Panc1 (cell line): ENCODE measurements around the gene JPT2. TPM values are rescaled to one million over a fixed set of nuclear protein-coding genes. Genes with fewer than 3 reads are reported as not detected.

Experiments used
- ATAC-seq: fragments of 200-7000 bp; cut with Tn5 transposase; 2 replicates; pipeline ENCODE4 v1.9.1; 2020; ENCODE audit warnings: mild to moderate bottlenecking, moderate library complexity
- BruUV-seq: library from RNA; stranded (reverse); fragments of 400-500 nt; replicated peaks from 2 replicates; lab custom pipeline; 2021; lab: Mats Ljungman, UMichigan
- CTCF ChIA-PET: fragments of 300-600 bp; sonication (Branson Sonifier 250); formaldehyde crosslinking; loops from one replicate; lab custom pipeline; 2022; ENCODE audit warnings: antibody characterized with exemption; lab: Charles Lee
- POLR2A ChIA-PET: fragments of 300-600 bp; sonication (Branson Sonifier 250); formaldehyde crosslinking; loops from one replicate; lab custom pipeline; 2022; ENCODE audit warnings: antibody characterized with exemption; lab: Charles Lee
- DNase-seq: peaks from one replicate; pipeline ENCODE4 v3.0.0-alpha.2; 2010; ENCODE audit warnings: low read depth, low spot score
- H3K27ac ChIP-seq: 2 replicates; pipeline ENCODE4 v1.5.1; 2011; ENCODE audit warnings: mild to moderate bottlenecking, low read length, inconsistent platforms
- H3K27me3 ChIP-seq: fragments of 200-500 bp; sonication (Bioruptor generic); 2 replicates; pipeline ENCODE4 v1.6.0; 2014; ENCODE audit warnings: low read length, inconsistent platforms; ENCODE audit not compliant: control insufficient read depth, insufficient read depth
- H3K36me3 ChIP-seq: fragments of 200-500 bp; sonication (Bioruptor generic); 2 replicates; pipeline ENCODE4 v1.5.1; 2014; ENCODE audit warnings: inconsistent platforms, mild to moderate bottlenecking, low read length, moderate library complexity; ENCODE audit not compliant: control insufficient read depth, insufficient read depth
- H3K4me1 ChIP-seq: 2 replicates; pipeline ENCODE4 v1.5.1; 2011; ENCODE audit warnings: inconsistent platforms, mild to moderate bottlenecking, low read length, moderate library complexity; ENCODE audit not compliant: control insufficient read depth, insufficient read depth
- H3K4me3 ChIP-seq, 2 experiments: 2 replicates each; pipeline ENCODE4 v1.5.1; 2011 to 2012; ENCODE audit warnings: low read depth in 2 of 2, low read length in 2 of 2, mild to moderate bottlenecking in 2 of 2, inconsistent platforms in 1 of 2, moderate library complexity in 1 of 2
- H3K9me3 ChIP-seq: fragments of 200-500 bp; sonication (Bioruptor generic); 2 replicates; pipeline ENCODE4 v1.5.1; 2014; ENCODE audit warnings: low read depth, mild to moderate bottlenecking, inconsistent platforms, low read length, moderate library complexity; ENCODE audit not compliant: control insufficient read depth, insufficient read depth
- POLR2AphosphoS5 ChIP-seq: IDR thresholded peaks from 2 replicates; pipeline ENCODE4 v1.6.1; 2012; ENCODE audit warnings: mild to moderate bottlenecking, low read depth, low read length, moderate library complexity
- TCF7L2 ChIP-seq: IDR thresholded peaks from 2 replicates; pipeline ENCODE4 v1.6.1; 2011; ENCODE audit warnings: mild to moderate bottlenecking, low read depth, low read length, inconsistent platforms
- in situ Hi-C: cut with HindIII; loops from 2 replicates; pipeline ENCODE4 v1.10.0; 2016; ENCODE audit warnings: low sequenced_read_pairs, low pct_unique_long_range_greater_than_20kb
- intact Hi-C: fragments of 100-400 bp; cut with micrococcal nuclease; formaldehyde crosslinking; loops from one replicate; pipeline ENCODE4 v1.10.0; 2022; ENCODE audit not compliant: unreplicated experiment
- total RNA-seq: library from RNA; stranded (reverse); gene quantifications from one replicate; pipeline ENCODE4 v1.2.1, GENCODE V29; 2021; ENCODE audit not compliant: unreplicated experiment
- TF ChIP-seq, protein P1 (sequence below), 2 experiments: IDR thresholded peaks; 2 replicates each; pipeline ENCODE4 v1.6.1; 2011 to 2012; ENCODE audit warnings: low read depth in 2 of 2, control low read depth in 1 of 2, low read length in 1 of 2, mild to moderate bottlenecking in 1 of 2, moderate library complexity in 1 of 2; ENCODE audit not compliant: insufficient read depth in 1 of 2
- TF ChIP-seq, protein P2 (sequence below): fragments of 450-650 bp; IDR thresholded peaks from 2 replicates; pipeline ENCODE4 v1.5.1; 2017; ENCODE audit warnings: mild to moderate bottlenecking

Gene JPT2
- total RNA-seq, 1 experiment from 2014 or later: 200 TPM

DNA sequence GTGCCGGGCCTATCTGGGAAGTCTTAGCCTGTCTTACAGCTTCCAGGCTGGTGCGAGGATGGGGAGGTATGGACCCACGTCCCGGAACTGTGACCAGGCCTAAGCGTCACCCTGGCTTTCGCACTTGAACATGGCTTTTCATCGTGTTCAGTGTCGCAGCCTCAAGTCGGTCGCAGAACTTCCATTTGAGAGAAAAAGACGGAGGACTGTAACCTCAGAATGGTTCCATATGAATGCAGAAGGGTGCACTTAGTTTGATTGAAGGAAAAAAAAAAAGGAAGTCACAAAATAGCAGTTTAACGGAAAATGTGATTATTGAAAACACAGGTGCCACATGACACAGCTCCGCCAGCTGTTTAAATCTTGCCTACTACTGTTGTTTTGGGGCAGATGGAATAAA is 30.2 kb upstream of the JPT2 start:
- CTCF ChIA-PET: interaction anchor here (0.6 kb wide), 1 partner anchor 294 kb away, joined by 3 read pairs; no protein-coding TSS in a partner anchor
- no peaks in the 10 kb centered on the region for H3K27me3 ChIP-seq
- in situ Hi-C loops: no loop called here
- H3K27ac ChIP-seq: no peak overlapping the region
- DNase-seq (no peak), ATAC-seq (no peak)
- no peaks in the 10 kb centered on the region for H3K9me3 ChIP-seq
- BruUV-seq: no TSS peak
- H3K4me3 ChIP-seq: no peak overlapping the region
- H3K4me1 ChIP-seq: 0 out of 2 replicates have a peak, but pooled peaks cover 5% of the 10 kb centered on the region
- H3K36me3 ChIP-seq: peaks cover 4% of the 10 kb centered on the region; the same call in 1 of the 2 replicates
- POLR2A ChIA-PET: no interaction called here
- intact Hi-C loops: no loop called here
- TF ChIP-seq TCF7L2: no peak
- no peak for TF ChIP-seq POLR2AphosphoS5
- TF ChIP-seq, protein P1, sequence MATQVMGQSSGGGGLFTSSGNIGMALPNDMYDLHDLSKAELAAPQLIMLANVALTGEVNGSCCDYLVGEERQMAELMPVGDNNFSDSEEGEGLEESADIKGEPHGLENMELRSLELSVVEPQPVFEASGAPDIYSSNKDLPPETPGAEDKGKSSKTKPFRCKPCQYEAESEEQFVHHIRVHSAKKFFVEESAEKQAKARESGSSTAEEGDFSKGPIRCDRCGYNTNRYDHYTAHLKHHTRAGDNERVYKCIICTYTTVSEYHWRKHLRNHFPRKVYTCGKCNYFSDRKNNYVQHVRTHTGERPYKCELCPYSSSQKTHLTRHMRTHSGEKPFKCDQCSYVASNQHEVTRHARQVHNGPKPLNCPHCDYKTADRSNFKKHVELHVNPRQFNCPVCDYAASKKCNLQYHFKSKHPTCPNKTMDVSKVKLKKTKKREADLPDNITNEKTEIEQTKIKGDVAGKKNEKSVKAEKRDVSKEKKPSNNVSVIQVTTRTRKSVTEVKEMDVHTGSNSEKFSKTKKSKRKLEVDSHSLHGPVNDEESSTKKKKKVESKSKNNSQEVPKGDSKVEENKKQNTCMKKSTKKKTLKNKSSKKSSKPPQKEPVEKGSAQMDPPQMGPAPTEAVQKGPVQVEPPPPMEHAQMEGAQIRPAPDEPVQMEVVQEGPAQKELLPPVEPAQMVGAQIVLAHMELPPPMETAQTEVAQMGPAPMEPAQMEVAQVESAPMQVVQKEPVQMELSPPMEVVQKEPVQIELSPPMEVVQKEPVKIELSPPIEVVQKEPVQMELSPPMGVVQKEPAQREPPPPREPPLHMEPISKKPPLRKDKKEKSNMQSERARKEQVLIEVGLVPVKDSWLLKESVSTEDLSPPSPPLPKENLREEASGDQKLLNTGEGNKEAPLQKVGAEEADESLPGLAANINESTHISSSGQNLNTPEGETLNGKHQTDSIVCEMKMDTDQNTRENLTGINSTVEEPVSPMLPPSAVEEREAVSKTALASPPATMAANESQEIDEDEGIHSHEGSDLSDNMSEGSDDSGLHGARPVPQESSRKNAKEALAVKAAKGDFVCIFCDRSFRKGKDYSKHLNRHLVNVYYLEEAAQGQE (IDR thresholded peaks at IDR 0.05; ENCODE audit: insufficient read depth in 1 of 2, low read depth in 2 of 2, low read length in 1 of 2): no peak
- TF ChIP-seq, protein P2, sequence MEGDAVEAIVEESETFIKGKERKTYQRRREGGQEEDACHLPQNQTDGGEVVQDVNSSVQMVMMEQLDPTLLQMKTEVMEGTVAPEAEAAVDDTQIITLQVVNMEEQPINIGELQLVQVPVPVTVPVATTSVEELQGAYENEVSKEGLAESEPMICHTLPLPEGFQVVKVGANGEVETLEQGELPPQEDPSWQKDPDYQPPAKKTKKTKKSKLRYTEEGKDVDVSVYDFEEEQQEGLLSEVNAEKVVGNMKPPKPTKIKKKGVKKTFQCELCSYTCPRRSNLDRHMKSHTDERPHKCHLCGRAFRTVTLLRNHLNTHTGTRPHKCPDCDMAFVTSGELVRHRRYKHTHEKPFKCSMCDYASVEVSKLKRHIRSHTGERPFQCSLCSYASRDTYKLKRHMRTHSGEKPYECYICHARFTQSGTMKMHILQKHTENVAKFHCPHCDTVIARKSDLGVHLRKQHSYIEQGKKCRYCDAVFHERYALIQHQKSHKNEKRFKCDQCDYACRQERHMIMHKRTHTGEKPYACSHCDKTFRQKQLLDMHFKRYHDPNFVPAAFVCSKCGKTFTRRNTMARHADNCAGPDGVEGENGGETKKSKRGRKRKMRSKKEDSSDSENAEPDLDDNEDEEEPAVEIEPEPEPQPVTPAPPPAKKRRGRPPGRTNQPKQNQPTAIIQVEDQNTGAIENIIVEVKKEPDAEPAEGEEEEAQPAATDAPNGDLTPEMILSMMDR: no peak

DNA sequence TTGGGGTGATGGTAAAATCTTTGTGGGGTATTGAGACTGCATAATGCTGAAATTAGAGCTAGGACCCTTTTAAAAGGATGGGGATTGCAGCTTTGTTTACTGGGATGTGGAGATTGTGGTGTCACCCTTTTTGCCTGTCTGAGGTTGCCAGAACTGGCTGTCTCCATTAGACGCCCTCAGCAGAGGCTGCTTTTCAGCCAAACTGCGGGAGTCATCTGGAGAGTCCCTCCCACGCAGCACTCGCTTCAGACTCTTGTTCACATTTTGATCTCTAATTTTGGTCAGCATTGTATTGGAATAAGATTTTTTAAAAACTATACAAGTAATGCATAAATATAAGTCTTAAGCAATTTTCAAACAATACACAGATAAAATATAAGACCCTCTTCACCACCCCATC is 27.9 kb upstream of the JPT2 start:
- CTCF ChIA-PET: no interaction called here
- in situ Hi-C loops (no loop called here), intact Hi-C loops (no loop called here)
- ATAC-seq (no peak), DNase-seq (no peak)
- H3K9me3 ChIP-seq: no peaks in the 10 kb centered on the region
- TF ChIP-seq TCF7L2: no peak
- TF ChIP-seq POLR2AphosphoS5: no peak
- TF ChIP-seq, protein P2: no peak
- TF ChIP-seq, protein P1 (IDR thresholded peaks at IDR 0.05; ENCODE audit: insufficient read depth in 1 of 2, low read depth in 2 of 2, low read length in 1 of 2): no peak
- POLR2A ChIA-PET: no interaction called here
- H3K4me3 ChIP-seq: no peak overlapping the region
- H3K27ac ChIP-seq: no peak overlapping the region
- no TSS peak for BruUV-seq
- 0 out of 2 replicates have a peak, but pooled peaks cover 4% of the 10 kb centered on the region for H3K36me3 ChIP-seq
- H3K4me1 ChIP-seq: 0 out of 2 replicates have a peak, but pooled peaks cover 5% of the 10 kb centered on the region
- H3K27me3 ChIP-seq: no peaks in the 10 kb centered on the region
